Measurements from ENCODE around the gene DPYD. TPM values are rescaled to one million over a fixed set of nuclear protein-coding genes. Genes with fewer than 3 reads are reported as not detected.

Gene DPYD
- total and polyA plus RNA-seq, 9 of the 15 experiments (the other 6 are each of a cell fraction or from before 2014, with no cell fraction given), result 0.03 to 0.25 (median 0.08) TPM; not detected in 2

GRCh38 chr1:97091679-97092078, 829.2 kb downstream of the DPYD start:
- no TSS peak for BruUV-seq (replicated peaks)
- H3K4me3 ChIP-seq, result no peak overlapping the region
- H3K9me3 ChIP-seq (replicated peaks; ENCODE audit: control insufficient read depth, insufficient read depth, low read depth, low read length), result no peaks in the 10 kb centered on the region
- ATAC-seq, result no peak
- FAIRE-seq, result no peak
- H3K27ac ChIP-seq (ENCODE audit: extremely low read depth, low read depth, low read length), result no peak overlapping the region
- H3K9ac ChIP-seq (ENCODE audit: insufficient read depth in 1 of 2, low read depth in 2 of 2, low read length in 2 of 2), result no peak overlapping the region
- ChIA-PET CTCF (ENCODE audit: low intra/inter-chr PET ratio) (no interaction called here), POLR2A (no interaction called here)
- H3K9me1 ChIP-seq (ENCODE audit: control insufficient read depth, insufficient read depth, low read length), result no peaks in the 10 kb centered on the region
- no peaks in the 10 kb centered on the region for H3K79me2 ChIP-seq (ENCODE audit: control insufficient read depth, insufficient read depth, low read length)
- no peaks in the 10 kb centered on the region for H4K20me1 ChIP-seq (replicated peaks; ENCODE audit: control insufficient read depth, insufficient read depth, low read length)
- no peaks in the 10 kb centered on the region for H3K4me1 ChIP-seq (replicated peaks in 1 of 2; ENCODE audit: control insufficient read depth in 2 of 2, insufficient read depth in 2 of 2, low read length in 2 of 2)
- intact Hi-C loops (cut with micrococcal nuclease) (no loop called here), in situ Hi-C loops (cut with MboI) (no loop called here)
- no peak for DNase-seq (ENCODE audit: extremely low read depth in 1 of 4, low spot score in 3 of 4)
- no peaks in the 10 kb centered on the region for H3K36me3 ChIP-seq (ENCODE audit: control insufficient read depth, insufficient read depth, low read length)
- H3K27me3 ChIP-seq (ENCODE audit: control insufficient read depth in 2 of 2, insufficient read depth in 2 of 2, low read length in 2 of 2), result no peaks in the 10 kb centered on the region
- no peak for TF ChIP-seq ZNF146 (CRISPR knock-in tag; IDR thresholded peaks at IDR 0.05; ENCODE audit: unreplicated experiment)
- no peak for TF ChIP-seq MEF2A (IDR thresholded peaks at IDR 0.05; ENCODE audit: control insufficient read depth, low read depth, low read length)
- no peak for TF ChIP-seq ZNF253 (CRISPR knock-in tag; conservative IDR thresholded peaks at IDR 0.05)
- H2AFZ ChIP-seq (ENCODE audit: low read depth, low read length), result no peak overlapping the region
- H3K4me2 ChIP-seq (ENCODE audit: insufficient read depth, low read length), result no peak overlapping the region

- no peaks in the 10 kb centered on the region for H3K36me3 ChIP-seq (ENCODE audit: control insufficient read depth, insufficient read depth, low read length)
These were observed 829.6 kb downstream of the DPYD start for GRCh38 chr1:97091263-97091662.

More at GRCh38 chr1:97091263-97091662, 829.6 kb downstream of the DPYD start:
- ChIA-PET CTCF (ENCODE audit: low intra/inter-chr PET ratio) (no interaction called here), POLR2A (no interaction called here)
- Histone ChIP-seq H3K79me2 (ENCODE audit: control insufficient read depth, insufficient read depth, low read length) (no peaks in the 10 kb centered on the region), H3K4me3 (no peak overlapping the region), H2AFZ (ENCODE audit: low read depth, low read length) (no peak overlapping the region), H3K4me1 (replicated peaks in 1 of 2; ENCODE audit: control insufficient read depth in 2 of 2, insufficient read depth in 2 of 2, low read length in 2 of 2) (no peaks in the 10 kb centered on the region), H4K20me1 (replicated peaks; ENCODE audit: control insufficient read depth, insufficient read depth, low read length) (no peaks in the 10 kb centered on the region), H3K27me3 (ENCODE audit: control insufficient read depth in 2 of 2, insufficient read depth in 2 of 2, low read length in 2 of 2) (no peaks in the 10 kb centered on the region), H3K9me1 (ENCODE audit: control insufficient read depth, insufficient read depth, low read length) (no peaks in the 10 kb centered on the region), H3K27ac (ENCODE audit: extremely low read depth, low read depth, low read length) (no peak overlapping the region), H3K9me3 (replicated peaks; ENCODE audit: control insufficient read depth, insufficient read depth, low read depth, low read length) (no peaks in the 10 kb centered on the region), H3K9ac (ENCODE audit: insufficient read depth in 1 of 2, low read depth in 2 of 2, low read length in 2 of 2) (no peak overlapping the region), H3K4me2 (ENCODE audit: insufficient read depth, low read length) (no peak overlapping the region)
- TF ChIP-seq ZFP91 (CRISPR knock-in tag; IDR thresholded peaks at IDR 0.05), result no peak
- no peak for TF ChIP-seq MAFG (tag; conservative IDR thresholded peaks at IDR 0.05)
- in situ Hi-C loops (cut with MboI) (no loop called here), intact Hi-C loops (cut with micrococcal nuclease) (no loop called here)
- ATAC-seq (no peak), DNase-seq (ENCODE audit: extremely low read depth in 1 of 4, low spot score in 3 of 4) (no peak), FAIRE-seq (no peak)
- WGBS (ENCODE audit: insufficient coverage, low coverage, missing lambda C conversion rate), result 2% methylated on average over 3 of the region's 3 CpGs
- BruUV-seq (replicated peaks), result no TSS peak
